Stimulated activated CD8-positive, alpha-beta memory T cell treated with anti-CD3 and anti-CD28 coated beads, Interleukin-15, amount 100 ng/mL, for 1 hour (primary cell): ENCODE measurements around the gene MTRF1.

Experiments
- DNase-seq: peaks from one replicate; pipeline ENCODE4 v3.0.0-alpha.2; 2020; ENCODE audit warnings: low read depth

The MTRF1 gene

GRCh38 chr13:41263261-41263971 is at the start of gene MTRF1:
Gene MTRF1, minus strand, starts transcription at chr13:41263576. Its CDS starts 2,669 bp downstream, at chr13:41260907.
- DNase-seq = peak; percentile 67

GRCh38 chr13:41313117-41313516 is 49.7 kb upstream of the MTRF1 start:
- DNase-seq = no peak

GRCh38 chr13:41312176-41312500 is 48.8 kb upstream of the MTRF1 start:
- no peak for DNase-seq

- DNase-seq = peak; percentile 14
These were observed 48.2 kb upstream of the MTRF1 start for GRCh38 chr13:41311406-41312175.

GRCh38 chr13:41310963-41311405 is 47.6 kb upstream of the MTRF1 start, which contains the start of gene NAA16:
Gene NAA16, plus strand, starts transcription at chr13:41311267. Its CDS starts 262 bp downstream, at chr13:41311529.
- DNase-seq = peak; percentile 86

GRCh38 chr13:41307884-41308640 is 44.7 kb upstream of the MTRF1 start:
- no peak for DNase-seq

GRCh38 chr13:41306271-41307145 is 43.1 kb upstream of the MTRF1 start:
- no peak for DNase-seq

- no peak for DNase-seq
These were observed 41.2 kb upstream of the MTRF1 start for GRCh38 chr13:41304551-41304950.

- no peak for DNase-seq
These were observed 39.4 kb upstream of the MTRF1 start for GRCh38 chr13:41302743-41303142.

- no peak for DNase-seq
These were observed 36.1 kb upstream of the MTRF1 start for GRCh38 chr13:41299316-41300094.

GRCh38 chr13:41296879-41297646 is 33.7 kb upstream of the MTRF1 start:
- DNase-seq = no peak

- DNase-seq = no peak
These were observed 32.6 kb upstream of the MTRF1 start for GRCh38 chr13:41295973-41296372.

GRCh38 chr13:41294914-41295313 is 31.5 kb upstream of the MTRF1 start:
- no peak for DNase-seq

- no peak for DNase-seq
These were observed 29.9 kb upstream of the MTRF1 start for GRCh38 chr13:41293272-41293671.

- no peak for DNase-seq
These were observed 27.9 kb upstream of the MTRF1 start for GRCh38 chr13:41291246-41291645.

- no peak for DNase-seq
These were observed 26.1 kb upstream of the MTRF1 start for GRCh38 chr13:41289463-41289881.

GRCh38 chr13:41286370-41286769 is 23.0 kb upstream of the MTRF1 start:
- DNase-seq = no peak

- DNase-seq = no peak
These were observed 21.3 kb upstream of the MTRF1 start for GRCh38 chr13:41284512-41285288.

- DNase-seq = no peak
These were observed 18.8 kb upstream of the MTRF1 start for GRCh38 chr13:41282129-41282571.
